Measurements from ENCODE around the gene SKIC3.

SKIC3 gene

GRCh38 chr5:95530416-95530815, 24.4 kb downstream of the SKIC3 start:
- no peak for DNase-seq

GRCh38 chr5:95528565-95528964, 26.2 kb downstream of the SKIC3 start:
- no peak for DNase-seq

GRCh38 chr5:95526871-95527270, 27.9 kb downstream of the SKIC3 start:
- no peak for DNase-seq

GRCh38 chr5:95524423-95524822, 30.4 kb downstream of the SKIC3 start:
- DNase-seq: no peak

GRCh38 chr5:95520206-95520605, 34.6 kb downstream of the SKIC3 start:
- no peak for DNase-seq

- no peak for DNase-seq
Measured at GRCh38 chr5:95519681-95520080, 35.1 kb downstream of the SKIC3 start.

GRCh38 chr5:95519151-95519550, 35.6 kb downstream of the SKIC3 start:
- DNase-seq: no peak

- DNase-seq: no peak
Measured at GRCh38 chr5:95518417-95518816, 36.4 kb downstream of the SKIC3 start.

- no peak for DNase-seq
Measured at GRCh38 chr5:95511606-95512005, 43.2 kb downstream of the SKIC3 start.

- DNase-seq: no peak
Measured at GRCh38 chr5:95508550-95508949, 46.2 kb downstream of the SKIC3 start.

Measured in T1000 (cell line).